Activated CD4-positive, alpha-beta T cell treated with anti-CD3 and anti-CD28 coated beads, Interleukin-2, amount 50 U/mL, for 24 hours (primary cell): Measurements from ENCODE around the gene SLC43A1.
"Not testable (repeated sequence)": the region's sequence is repeated elsewhere in the genome, so short reads cannot be mapped to it uniquely, and the experiment has no call there.

Source experiments
- DNase-seq, 2 donors: peaks; one replicate each; pipeline ENCODE4 v3.0.0-alpha.2; 2020; ENCODE audit warnings: low read depth in 1 of 2, low spot score in 1 of 2

SLC43A1 gene

GRCh38 chr11:57461841-57462489 lies 53.5 kb downstream of the SLC43A1 start:
- DNase-seq: no peak

- no peak for DNase-seq
These were observed 54.4 kb downstream of the SLC43A1 start for GRCh38 chr11:57460758-57461749.

- no peak for DNase-seq
These were observed 55.3 kb downstream of the SLC43A1 start, which contains the start of gene RTN4RL2 for GRCh38 chr11:57460022-57460757. TSS of gene RTN4RL2 (plus strand) at chr11:57460528. CDS start at chr11:57460866, 338 bp downstream.

- DNase-seq: no peak
These were observed 56.1 kb downstream of the SLC43A1 start for GRCh38 chr11:57459164-57460021.

- no peak for DNase-seq
These were observed 56.9 kb downstream of the SLC43A1 start for GRCh38 chr11:57458410-57459163.

- peak in 1 of 2 donors; percentile 45 for DNase-seq
These were observed 57.5 kb downstream of the SLC43A1 start for GRCh38 chr11:57458060-57458409.

- no peak for DNase-seq
These were observed 57.9 kb downstream of the SLC43A1 start for GRCh38 chr11:57457643-57458023.

- DNase-seq: peak; percentile 53 to 58
These were observed 58.4 kb downstream of the SLC43A1 start for GRCh38 chr11:57456960-57457642.

- no peak for DNase-seq
These were observed 61.8 kb downstream of the SLC43A1 start for GRCh38 chr11:57453543-57454177.

GRCh38 chr11:57446055-57446454 lies 69.4 kb downstream of the SLC43A1 start:
- DNase-seq: no peak

GRCh38 chr11:57445122-57445394 lies 70.4 kb downstream of the SLC43A1 start:
- DNase-seq: not testable (repeated sequence)

- DNase-seq: no peak
These were observed 71.0 kb downstream of the SLC43A1 start for GRCh38 chr11:57444362-57445121.

GRCh38 chr11:57440744-57441414 lies 74.6 kb downstream of the SLC43A1 start:
- no peak for DNase-seq

GRCh38 chr11:57439786-57440185 lies 75.7 kb downstream of the SLC43A1 start:
- no peak for DNase-seq

- DNase-seq: no peak
These were observed 76.9 kb downstream of the SLC43A1 start for GRCh38 chr11:57438345-57439285.

GRCh38 chr11:57436031-57436430 lies 79.5 kb downstream of the SLC43A1 start:
- DNase-seq: no peak
